NCI-H146 treated with DMSO at 0.1 percent for 48 hours (cell line): ENCODE results near the gene SPDYE6.
"Not testable (repeated sequence)": the region's sequence is repeated elsewhere in the genome, so short reads cannot be mapped to it uniquely, and the experiment has no call there.

Experiments used
- DNase-seq: peaks from one replicate; lab custom pipeline; 2025; ENCODE audit not compliant: unreplicated experiment; lab: John Stamatoyannopoulos, UW

The SPDYE6 gene, protein sequence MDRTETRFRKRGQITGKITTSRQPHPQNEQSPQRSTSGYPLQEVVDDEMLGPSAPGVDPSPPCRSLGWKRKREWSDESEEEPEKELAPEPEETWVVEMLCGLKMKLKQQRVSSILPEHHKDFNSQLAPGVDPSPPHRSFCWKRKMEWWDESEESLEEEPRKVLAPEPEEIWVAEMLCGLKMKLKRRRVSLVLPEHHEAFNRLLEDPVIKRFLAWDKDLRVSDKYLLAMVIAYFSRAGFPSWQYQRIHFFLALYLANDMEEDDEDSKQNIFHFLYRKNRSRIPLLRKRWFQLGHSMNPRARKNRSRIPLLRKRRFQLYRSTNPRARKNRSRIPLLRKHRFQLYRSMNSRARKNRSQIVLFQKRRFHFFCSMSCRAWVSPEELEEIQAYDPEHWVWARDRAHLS

DNA sequence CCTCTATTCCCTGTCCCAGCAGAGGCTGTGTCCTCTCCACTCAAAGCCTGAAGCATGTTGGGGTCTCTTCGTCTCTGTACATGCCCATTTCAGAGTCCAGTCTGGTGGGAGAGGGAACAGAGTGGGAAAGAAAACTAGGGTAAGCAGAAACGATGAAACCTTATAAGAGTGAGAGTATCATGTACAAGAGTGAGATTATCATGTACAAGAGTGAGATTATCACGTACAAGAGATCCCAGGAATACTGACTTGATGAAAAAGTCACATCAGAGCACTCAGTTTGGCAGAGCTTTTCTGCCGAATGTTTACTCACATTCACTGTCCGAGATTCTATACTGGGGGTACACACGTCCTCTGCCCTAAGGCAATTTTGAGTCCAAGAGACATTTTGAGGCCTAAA is at the start of gene SPDYE6:
Gene SPDYE6 (minus strand): TSS at position 101 of the 400 bp plus-strand sequence. CDS start 421 bp downstream, outside the sequence.
- not testable (repeated sequence) for DNase-seq

DNA sequence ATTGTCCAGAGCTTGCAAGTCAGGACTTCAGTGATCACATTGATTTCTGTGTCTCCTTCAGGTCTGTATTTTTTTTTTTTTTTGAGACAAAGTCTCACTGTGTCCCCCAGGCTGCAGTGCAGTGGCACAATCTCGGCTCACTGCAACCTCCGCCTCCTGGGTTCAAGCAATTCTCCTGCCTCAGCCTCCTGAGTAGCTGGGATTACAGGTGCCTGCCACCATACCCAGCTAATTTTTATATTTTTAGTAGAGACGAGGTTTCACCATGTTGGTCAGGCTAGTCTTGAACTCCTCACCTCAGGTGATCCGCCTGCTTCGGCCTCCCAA is 48.6 kb upstream of the SPDYE6 start:
- DNase-seq: not testable (repeated sequence)

DNA sequence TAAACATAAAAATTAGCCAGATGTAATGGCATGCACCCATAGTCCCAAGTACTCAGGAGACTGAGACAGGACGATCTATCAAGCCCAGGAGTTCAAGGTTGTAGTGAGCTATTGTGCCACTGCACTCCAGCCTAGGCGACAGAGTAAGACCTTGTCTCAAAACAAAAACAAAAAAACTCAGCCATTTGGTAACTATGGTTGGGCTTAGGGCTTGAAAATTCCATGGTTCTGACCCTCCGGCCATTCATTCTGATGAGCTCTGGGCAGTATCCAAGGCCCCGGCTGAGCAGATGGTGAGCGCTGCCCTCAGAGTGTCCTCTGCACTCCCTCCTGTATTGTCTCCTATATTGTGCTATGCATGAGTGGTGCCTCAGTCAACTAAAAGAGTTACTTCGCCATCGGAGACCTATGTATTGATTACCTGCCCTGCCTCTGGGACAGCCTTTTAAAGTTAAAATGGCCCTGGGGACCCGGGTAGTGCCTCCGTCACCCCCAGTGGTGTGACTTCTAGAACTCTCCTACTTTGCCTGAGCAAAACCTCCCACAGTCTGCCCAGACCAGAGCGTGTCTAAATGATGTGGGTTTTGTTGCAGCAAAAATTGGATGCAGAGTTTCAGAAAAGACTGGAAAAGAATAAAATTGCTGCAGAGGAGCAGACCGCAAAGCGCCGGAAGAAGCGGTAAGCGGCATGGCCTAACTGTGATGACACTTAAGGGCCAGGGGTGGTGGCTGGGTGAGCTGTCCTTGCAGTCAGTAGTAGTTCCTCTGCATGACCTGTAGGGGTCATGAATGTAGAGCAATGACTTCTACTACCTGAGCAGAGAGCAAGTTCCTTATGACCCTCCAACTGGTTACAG is 48.0 kb upstream of the SPDYE6 start:
- peak; percentile 27 for DNase-seq

DNA sequence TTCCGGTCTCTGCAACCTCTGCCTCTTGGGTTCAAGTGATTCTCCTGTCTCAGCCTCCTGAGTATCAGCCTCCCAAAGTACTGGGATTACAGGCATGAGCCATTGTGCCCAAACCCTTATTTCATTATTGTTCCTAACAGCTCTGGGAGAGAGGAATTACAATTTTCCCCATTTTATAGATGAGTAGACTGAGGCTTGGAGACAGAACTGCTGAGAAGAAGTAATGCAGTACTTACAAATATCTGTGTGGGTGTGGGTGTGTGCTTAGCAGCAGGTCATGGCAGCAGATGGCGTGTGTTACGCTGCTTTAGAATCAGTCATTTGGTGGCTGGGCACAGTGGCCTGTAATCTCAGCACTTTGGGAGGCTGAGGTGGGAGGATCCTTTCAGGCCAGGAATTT is 47.3 kb upstream of the SPDYE6 start:
- no peak for DNase-seq

DNA sequence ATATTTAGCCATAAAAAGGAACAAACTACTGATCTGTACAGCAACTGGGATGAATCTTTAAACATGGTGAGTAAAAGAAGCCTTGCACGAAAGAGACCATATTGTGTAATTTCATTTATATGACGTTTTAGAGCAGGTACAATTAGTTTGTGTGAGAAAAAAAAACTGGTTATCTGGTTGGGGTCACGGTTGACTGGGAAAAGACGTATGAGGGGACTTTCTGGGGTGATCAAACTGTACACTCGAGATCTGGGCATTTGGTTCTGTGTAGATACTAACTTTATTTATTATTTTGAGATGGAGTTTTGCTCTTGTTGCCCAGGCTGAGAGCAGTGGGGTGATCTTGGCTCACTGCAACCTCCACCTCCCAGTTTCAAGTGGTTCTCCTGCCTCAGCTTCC is 44.1 kb upstream of the SPDYE6 start:
- no peak for DNase-seq

DNA sequence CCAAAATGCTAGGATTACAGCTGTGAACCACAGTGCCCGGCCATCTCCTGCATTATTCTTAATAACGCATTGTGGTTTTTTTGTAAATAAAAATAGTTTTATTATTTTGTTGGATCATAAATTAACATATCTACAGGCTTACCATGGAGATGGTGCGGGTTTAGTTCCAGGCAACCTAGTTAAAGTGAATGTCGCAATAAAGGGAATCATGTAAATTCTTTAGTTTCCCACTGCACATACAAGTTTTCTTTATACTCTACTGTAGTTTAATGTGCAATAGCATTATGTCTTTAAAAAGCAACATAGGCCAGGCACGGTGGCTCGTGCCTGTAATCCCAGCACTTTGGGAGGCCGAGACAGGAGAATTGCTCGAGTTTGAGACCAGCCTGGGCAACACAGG is 42.3 kb upstream of the SPDYE6 start:
- DNase-seq: no peak

DNA sequence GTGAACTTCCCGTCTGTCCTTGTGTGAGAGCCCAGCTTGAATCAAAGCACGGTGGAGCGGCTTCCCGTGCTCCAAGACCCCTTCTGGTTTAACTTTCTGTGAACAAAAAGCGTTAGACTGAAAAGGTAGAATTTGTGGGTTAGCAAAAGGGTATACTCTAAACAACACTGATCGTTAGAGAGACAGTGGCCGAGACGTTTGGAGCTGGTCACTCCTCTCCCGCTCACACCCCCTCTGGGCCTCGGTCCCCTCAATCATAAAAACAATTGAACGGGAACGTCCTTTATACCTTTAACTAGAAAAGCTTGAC is 40.4 kb upstream of the SPDYE6 start:
- DNase-seq: no peak

DNA sequence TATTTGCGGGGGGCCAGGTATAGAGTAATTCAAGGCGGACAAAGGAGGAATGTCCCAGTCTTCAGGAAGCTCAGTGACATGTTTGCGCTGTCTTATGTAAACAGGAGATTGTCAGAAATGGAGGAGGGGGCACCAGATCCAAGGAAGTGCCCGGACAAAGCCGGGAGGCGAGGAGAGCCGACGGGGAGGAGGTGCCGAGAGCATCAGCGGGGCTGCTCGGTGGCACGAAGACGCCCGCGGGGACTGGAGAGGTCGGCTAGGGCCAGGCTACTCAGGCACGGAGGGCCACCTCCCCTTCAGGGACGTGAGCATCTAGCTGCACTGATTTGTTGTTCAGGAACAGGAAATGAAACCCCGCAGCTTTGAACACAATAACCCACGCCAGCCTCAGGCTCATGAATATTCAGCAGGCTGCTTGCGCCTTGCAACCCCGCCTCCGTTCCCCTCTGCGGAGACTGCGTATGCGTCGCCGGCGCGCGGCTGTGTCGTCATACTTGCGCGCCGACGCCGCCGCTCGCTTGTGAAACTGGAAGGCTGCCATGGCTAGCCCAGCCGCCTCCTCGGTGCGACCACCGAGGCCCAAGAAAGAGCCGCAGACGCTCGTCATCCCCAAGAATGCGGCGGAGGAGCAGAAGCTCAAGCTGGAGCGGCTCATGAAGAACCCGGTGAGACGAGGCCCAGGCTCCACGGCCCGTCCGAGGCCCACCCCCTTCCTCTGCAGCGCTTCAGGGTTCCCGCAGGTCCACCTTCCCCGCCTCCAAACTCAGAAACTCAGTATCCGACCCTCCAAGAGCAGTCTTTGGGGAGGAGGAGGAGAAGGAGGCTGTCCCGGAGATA is 39.8 kb upstream of the SPDYE6 start, which contains the start of gene PRKRIP1:
Gene PRKRIP1 (plus strand): TSS at position 491 of the 837 bp plus-strand sequence. CDS start 49 bp downstream, at position 540.
- peak; percentile 85 for DNase-seq

DNA sequence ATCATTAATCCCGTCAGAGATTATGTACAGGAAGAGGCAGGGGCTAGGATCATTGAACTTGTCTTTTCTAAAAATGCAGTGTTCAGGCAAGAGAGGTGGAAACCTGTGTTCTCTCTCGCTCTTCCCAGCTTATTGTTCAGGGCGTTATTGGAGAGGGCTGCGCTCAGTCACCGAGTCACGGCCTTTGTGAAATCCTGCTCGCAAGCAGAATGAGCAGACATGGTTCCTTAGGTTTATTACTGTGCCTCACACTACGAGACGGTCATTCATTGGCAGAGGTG is 39.3 kb upstream of the SPDYE6 start:
- DNase-seq: no peak

DNA sequence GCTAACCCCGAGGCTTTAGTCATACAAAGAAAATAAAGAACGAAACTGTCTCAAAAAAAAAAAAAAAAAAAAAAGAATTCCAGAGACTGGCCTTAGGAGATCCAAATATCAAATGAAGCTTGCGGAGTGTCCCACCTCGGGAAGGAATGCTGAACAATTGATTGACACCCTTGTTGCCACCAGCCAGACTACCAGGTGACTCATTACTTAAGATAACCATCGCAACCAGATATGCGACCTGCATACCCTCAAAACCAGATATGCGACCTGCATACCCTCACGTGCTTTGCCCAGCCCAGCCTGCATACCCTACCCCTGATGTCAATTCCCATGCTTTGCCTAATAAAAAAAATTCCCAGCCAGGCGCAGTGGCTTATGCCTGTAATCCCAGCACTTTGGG is 37.2 kb upstream of the SPDYE6 start:
- DNase-seq: no peak

DNA sequence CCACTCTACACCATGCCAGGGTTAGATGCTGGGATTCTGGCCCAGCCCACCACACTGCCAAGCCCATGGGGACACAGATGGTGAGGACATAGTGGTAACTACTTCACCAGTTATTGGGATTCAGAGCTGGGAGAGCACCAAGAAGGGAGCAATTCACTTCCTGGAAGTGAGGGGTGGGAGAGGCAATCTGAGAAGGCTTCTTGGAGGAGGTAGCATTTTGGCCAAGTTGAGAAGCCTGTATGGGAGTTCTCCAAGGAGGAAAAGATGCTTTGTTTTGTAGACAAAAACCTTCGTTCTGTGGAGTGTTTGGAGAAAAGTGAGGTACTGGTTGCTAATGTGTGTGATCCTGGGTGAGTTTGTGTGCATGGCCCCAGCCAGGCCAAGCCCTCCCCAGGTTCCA is 36.1 kb upstream of the SPDYE6 start:
- DNase-seq: no peak

DNA sequence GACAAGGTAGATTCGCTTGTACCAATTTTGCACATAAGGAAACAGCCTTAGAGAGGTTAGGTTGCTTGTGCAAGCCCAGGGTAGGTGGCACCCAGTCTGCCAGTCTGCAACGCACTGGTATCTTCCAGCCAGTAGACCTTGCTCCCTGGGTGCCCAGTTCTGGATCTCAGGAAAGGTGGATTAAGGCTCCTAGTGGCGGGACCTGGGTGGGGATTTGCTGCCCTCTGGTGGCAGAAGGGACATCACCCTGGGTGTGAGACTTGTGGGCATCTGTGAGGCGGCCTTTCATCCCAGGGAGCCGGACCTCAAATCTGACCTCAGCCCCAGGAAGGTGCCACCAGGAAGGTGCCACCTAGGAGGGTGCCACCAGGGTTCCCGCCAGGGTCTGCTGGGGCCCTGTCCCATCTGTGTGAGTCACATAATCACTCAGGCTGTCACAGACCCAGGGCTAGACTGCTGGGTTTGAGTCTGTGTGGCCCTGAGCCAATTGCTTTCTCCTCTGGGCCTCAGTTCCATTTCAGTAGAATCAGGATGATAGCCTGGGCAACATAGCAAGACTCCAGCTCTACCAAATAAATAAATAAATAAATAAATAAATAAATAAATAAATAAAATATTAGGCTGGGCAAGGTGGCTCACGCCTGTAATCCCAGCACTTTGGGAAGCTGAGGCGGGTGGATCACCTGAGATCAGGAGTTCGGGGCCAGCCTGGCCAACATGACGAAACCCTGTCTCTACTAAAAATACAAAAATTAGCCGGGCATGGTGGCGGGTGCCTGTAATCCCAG is 34.6 kb upstream of the SPDYE6 start:
- peak; percentile 23 for DNase-seq

DNA sequence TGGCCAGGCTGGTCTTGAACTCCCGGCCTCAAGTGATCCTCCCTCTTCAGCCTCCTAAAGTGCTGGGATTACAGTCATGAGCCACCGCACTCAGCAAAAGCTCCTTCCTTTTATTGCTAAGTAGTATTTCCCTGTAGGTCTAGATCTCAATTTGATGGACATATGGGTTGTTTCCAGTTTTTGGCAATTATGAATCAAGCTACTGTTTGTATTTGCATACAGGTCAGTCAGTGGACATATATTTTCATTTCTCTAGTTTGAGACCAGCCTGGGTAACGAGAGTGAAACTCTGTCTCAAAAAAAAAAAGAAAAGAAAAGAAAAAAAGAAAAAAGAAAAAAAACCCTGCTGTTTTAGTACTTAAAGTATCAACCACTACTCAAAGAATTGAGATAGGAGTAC is 33.6 kb upstream of the SPDYE6 start:
- DNase-seq: no peak

DNA sequence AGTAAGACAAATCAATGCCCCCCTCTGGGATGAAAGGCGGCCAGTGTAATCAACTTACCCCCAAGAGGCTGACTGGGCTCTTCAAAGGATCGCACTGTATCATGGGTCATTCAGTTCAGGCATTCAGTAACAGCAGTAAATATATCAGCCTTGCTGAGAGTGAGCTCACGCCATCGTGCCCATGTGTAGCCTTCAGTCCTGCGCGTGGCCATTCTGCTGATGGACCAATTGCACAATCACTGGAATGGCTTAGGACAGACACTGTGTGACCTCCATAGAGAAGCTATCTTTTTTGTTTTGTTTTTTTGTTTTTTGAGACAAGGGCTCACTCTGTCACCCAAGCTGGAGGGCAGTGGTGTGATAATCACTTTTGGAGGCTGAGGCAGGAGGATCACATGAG is 30.8 kb upstream of the SPDYE6 start:
- no peak for DNase-seq

DNA sequence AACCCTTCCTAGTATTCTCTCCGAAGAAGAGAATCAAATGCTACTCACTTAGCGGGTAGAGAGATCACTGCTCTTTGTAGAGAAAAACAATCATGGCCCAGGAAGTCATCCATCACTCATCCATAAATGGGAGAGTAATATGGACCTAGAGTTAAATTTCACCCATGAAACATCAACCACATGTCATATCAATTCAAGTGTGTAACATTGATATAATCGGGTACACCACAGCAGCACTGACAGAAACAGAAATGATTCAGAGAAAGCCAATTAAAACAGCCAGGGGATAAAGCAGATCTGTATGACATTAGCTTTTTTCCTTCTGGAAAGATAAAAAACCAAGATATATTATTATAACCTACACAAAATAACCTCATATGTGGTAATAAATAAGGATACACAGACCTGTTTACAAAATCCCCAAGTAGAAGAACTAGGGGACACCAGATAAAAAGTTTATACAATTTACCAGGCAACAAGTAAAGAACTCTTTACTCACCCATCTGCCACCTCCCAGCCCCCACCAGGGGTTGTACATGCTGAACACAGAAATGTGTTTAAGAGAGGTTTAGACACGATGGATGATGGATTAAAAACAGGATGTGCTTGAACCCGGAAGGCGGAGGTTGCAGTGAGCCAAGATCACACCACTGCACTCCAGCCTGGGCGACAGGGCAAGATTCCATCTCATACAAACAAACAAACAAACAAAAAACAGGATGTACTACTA is 25.6 kb upstream of the SPDYE6 start:
- DNase-seq: not testable (repeated sequence)

DNA sequence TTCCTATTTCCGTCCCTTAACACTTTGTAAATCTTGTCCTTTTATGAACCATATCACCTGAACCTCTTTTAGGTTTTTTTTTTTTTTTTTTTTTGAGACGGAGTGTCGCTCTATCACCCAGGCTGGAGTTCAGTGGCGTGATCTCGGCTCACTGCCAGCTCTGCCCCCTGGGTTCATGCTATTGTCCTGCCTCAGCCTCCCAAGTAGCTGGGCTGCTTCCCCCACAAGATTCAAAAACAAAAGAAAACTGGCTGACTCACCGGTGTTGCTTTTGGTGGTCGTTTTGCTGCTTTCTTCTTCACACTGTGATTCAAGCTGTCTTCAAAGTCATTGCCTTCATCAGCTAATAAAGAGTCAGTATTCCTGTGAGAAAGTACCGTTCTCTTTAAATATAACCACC is 24.6 kb upstream of the SPDYE6 start:
- not testable (repeated sequence) for DNase-seq

DNA sequence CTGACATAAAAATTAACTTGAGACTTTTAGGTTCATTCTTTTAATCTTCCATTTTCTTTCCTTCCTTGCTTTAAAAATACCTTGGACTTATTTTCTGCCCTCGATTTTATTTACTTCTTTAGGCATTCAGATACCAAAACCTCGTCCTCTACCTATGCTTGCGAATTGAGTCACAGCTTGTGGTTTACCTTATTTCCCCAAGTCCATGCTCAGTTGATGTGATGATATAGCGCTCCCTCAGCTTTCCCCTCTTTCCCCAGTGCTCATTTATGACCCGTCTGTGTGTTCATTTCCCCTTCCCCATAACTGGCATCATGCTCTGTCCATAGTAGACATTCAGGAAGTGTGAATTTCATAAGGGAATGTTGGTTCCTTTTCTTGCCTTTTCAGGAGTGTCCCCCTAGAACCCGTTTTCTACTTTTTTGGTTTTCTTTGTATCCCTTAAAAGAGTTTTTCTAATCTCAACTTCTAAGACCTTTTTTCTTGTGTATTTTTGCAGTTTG is 20.8 kb upstream of the SPDYE6 start:
- no peak for DNase-seq

DNA sequence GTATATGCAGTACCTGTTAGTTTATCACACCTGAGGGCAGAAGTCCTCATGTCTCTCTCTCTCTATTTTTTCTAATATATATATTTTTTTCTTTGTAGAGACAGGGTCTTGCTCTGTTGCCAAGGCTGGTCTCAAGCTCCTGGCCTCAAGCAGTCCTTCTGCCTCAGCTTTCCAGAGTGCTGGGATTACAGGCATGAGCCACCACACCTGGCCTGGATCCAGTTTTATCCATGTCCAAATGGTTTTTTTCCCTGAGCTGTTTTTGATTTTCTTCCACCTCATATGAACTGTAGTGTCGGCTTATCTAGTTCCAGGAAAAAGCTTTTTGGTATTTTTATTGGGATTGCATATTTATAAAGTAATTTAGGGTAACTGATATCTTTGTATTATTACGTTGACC is 16.6 kb upstream of the SPDYE6 start:
- not testable (repeated sequence) for DNase-seq

DNA sequence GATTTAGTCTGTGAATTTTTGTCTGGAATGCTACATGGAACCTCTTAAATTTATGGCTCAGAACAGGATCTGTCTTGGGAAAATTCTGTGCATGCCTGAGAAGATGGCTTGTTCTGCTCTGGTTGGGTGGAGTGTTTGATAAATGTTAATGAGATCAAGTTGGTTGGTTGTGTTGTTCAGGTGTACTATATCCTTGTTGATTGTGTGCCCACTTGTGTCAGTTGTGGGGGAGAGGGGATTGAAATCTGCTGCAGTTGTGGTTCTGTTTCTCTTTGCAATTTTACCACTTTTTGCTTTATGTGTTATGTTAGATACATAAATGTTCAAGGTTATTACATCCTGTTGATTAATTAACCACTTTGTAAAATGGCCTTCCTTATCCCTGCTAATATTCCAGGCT is 13.8 kb upstream of the SPDYE6 start:
- DNase-seq: not testable (repeated sequence)

DNA sequence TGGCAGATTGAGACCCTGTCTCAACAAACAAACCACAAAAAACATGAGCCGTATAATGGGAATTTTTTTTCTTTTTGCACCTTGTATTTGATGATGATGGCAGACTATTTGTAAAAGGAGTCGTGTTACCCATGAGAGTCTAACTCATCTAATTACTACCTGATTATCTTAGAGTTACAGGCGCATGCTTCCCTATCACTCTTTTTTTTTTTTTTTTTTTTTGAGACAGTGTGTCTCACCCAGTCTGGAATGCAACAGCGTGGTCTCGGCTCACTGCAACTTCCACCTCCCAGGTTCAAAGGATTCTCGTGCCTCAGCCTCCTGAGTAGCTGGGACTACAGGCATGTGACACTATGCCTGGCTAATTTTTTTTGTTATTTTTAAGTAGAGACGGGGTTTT is 9.1 kb upstream of the SPDYE6 start:
- DNase-seq: not testable (repeated sequence)
